Transverse colon (tissue), 4 donors: ENCODE data around the gene LARP1.

Source experiments
- EP300 ChIP-seq: sonication (generic); formaldehyde crosslinking; IDR thresholded peaks from one replicate; pipeline ENCODE4 v1.6.1; 2017; ENCODE audit warnings: antibody characterized with exemption, low read depth
- POLR2A ChIP-seq: fragments of 450-650 bp; IDR thresholded peaks from one replicate; pipeline ENCODE4 v1.6.1; 2016; ENCODE audit warnings: antibody characterized with exemption, mild to moderate bottlenecking, moderate library complexity
- POLR2AphosphoS5 ChIP-seq, 3 donors: sonication (generic); formaldehyde crosslinking; IDR thresholded peaks; one replicate each; pipeline ENCODE4 v1.6.1; 2016; ENCODE audit warnings: antibody characterized with exemption in 3 of 3
- TF ChIP-seq, protein P1 (sequence below), 5 experiments: fragments of 200-600 bp in 3 of 5; fragments of 450-650 bp in 2 of 5; sonication (generic) in 3 of 5; IDR thresholded peaks; 1 replicate in 2 of 5; 2 replicates in 3 of 5; pipeline ENCODE4 v1.5.1; 2016 to 2017; ENCODE audit warnings: antibody characterized with exemption in 5 of 5, inconsistent platforms in 3 of 5, mild to moderate bottlenecking in 2 of 5, moderate library complexity in 1 of 5

- TF ChIP-seq, protein P1, sequence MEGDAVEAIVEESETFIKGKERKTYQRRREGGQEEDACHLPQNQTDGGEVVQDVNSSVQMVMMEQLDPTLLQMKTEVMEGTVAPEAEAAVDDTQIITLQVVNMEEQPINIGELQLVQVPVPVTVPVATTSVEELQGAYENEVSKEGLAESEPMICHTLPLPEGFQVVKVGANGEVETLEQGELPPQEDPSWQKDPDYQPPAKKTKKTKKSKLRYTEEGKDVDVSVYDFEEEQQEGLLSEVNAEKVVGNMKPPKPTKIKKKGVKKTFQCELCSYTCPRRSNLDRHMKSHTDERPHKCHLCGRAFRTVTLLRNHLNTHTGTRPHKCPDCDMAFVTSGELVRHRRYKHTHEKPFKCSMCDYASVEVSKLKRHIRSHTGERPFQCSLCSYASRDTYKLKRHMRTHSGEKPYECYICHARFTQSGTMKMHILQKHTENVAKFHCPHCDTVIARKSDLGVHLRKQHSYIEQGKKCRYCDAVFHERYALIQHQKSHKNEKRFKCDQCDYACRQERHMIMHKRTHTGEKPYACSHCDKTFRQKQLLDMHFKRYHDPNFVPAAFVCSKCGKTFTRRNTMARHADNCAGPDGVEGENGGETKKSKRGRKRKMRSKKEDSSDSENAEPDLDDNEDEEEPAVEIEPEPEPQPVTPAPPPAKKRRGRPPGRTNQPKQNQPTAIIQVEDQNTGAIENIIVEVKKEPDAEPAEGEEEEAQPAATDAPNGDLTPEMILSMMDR (IDR thresholded peaks at IDR 0.05), result no peak
- no peak for TF ChIP-seq POLR2A
- no peak for TF ChIP-seq EP300
- no peak for TF ChIP-seq POLR2AphosphoS5 (IDR thresholded peaks at IDR 0.05)
These were observed 14.9 kb downstream of the LARP1 start for GRCh38 chr5:154770111-154770510.
